Neuronal stem cell (in vitro differentiated cells): ENCODE data around the gene OSBPL2.

ENCODE experiments used
- DNase-seq: peaks from one replicate; pipeline ENCODE4 v3.0.0-alpha.2; 2013; ENCODE audit warnings: low spot score
- H2AFZ ChIP-seq: one replicate; pipeline ENCODE4 v1.6.1; 2013; ENCODE audit warnings: mild to moderate bottlenecking, low read length, inconsistent platforms
- H2AK5ac ChIP-seq: 2 replicates; pipeline ENCODE4 v1.6.1; 2013; ENCODE audit warnings: low read depth, mild to moderate bottlenecking, inconsistent platforms, low read length, moderate library complexity, mixed read lengths
- H2BK120ac ChIP-seq: 2 replicates; pipeline ENCODE4 v1.6.1; 2013; ENCODE audit warnings: low read depth, mild to moderate bottlenecking, inconsistent platforms, low read length, moderate library complexity, mixed read lengths
- H2BK12ac ChIP-seq: one replicate; pipeline ENCODE4 v1.6.1; 2013; ENCODE audit warnings: low read length, inconsistent platforms
- H2BK15ac ChIP-seq: 2 replicates; pipeline ENCODE4 v1.6.1; 2013; ENCODE audit warnings: mild to moderate bottlenecking, low read length, inconsistent platforms, mixed read lengths
- H2BK5ac ChIP-seq: one replicate; pipeline ENCODE4 v1.6.1; 2013; ENCODE audit warnings: inconsistent platforms, mild to moderate bottlenecking, low read length, moderate library complexity
- H3K14ac ChIP-seq: one replicate; pipeline ENCODE4 v1.6.1; 2013; ENCODE audit warnings: low read length, inconsistent platforms
- H3K18ac ChIP-seq: 2 replicates; pipeline ENCODE4 v1.6.1; 2013; ENCODE audit warnings: low read length, inconsistent platforms
- H3K23ac ChIP-seq: 2 replicates; pipeline ENCODE4 v1.6.1; 2013; ENCODE audit warnings: low read depth, mild to moderate bottlenecking, mixed read lengths, low read length, inconsistent platforms; ENCODE audit not compliant: poor library complexity
- H3K27ac ChIP-seq: replicated peaks from 3 replicates; pipeline ENCODE4 v1.5.1; 2013; ENCODE audit warnings: low read length, inconsistent platforms
- H3K27me3 ChIP-seq, 3 experiments: 2 replicates each; pipeline ENCODE4 v1.6.1; 2013; ENCODE audit warnings: low read length in 3 of 3, mild to moderate bottlenecking in 2 of 3, inconsistent platforms in 1 of 3, low read depth in 1 of 3, mixed read lengths in 1 of 3, moderate library complexity in 1 of 3; ENCODE audit not compliant: control insufficient read depth in 3 of 3, insufficient read depth in 3 of 3
- H3K36me3 ChIP-seq, 2 donors: replicated peaks in 1 of 2; 2 replicates each; pipeline ENCODE4 v1.6.1; 2013; ENCODE audit warnings: low read length in 2 of 2; ENCODE audit not compliant: control insufficient read depth in 2 of 2, insufficient read depth in 2 of 2
- H3K4ac ChIP-seq: 2 replicates; pipeline ENCODE4 v1.6.1; 2013; ENCODE audit warnings: inconsistent platforms, mild to moderate bottlenecking, low read length, moderate library complexity
- H3K4me1 ChIP-seq, 2 donors: 1 replicate in 1 of 2; 2 replicates in 1 of 2; pipeline ENCODE4 v1.6.1; 2013; ENCODE audit warnings: low read length in 2 of 2, low read depth in 1 of 2; ENCODE audit not compliant: control insufficient read depth in 2 of 2, insufficient read depth in 1 of 2
- H3K4me2 ChIP-seq: one replicate; pipeline ENCODE4 v1.6.1; 2013; ENCODE audit warnings: mild to moderate bottlenecking, low read length, inconsistent platforms; ENCODE audit not compliant: insufficient read depth, poor library complexity, severe bottlenecking
- H3K4me3 ChIP-seq, 2 donors: 2 replicates each; pipeline ENCODE4 v1.5.1; 2013; ENCODE audit warnings: low read length in 2 of 2, mild to moderate bottlenecking in 2 of 2, inconsistent platforms in 1 of 2, moderate library complexity in 1 of 2
- H3K79me1 ChIP-seq: one replicate; pipeline ENCODE4 v1.6.1; 2013; ENCODE audit warnings: low read depth, mild to moderate bottlenecking, inconsistent platforms, low read length, moderate library complexity
- H3K9ac ChIP-seq: one replicate; pipeline ENCODE4 v1.6.1; 2013; ENCODE audit warnings: mild to moderate bottlenecking, low read depth, low read length, inconsistent platforms; ENCODE audit not compliant: poor library complexity
- H3K9me3 ChIP-seq, 2 donors: replicated peaks in 1 of 2; 2 replicates each; pipeline versions ENCODE3 to v1.6.1; 2013; ENCODE audit warnings: low read length in 2 of 2, mild to moderate bottlenecking in 2 of 2, inconsistent platforms in 1 of 2, low read depth in 1 of 2, mixed read lengths in 1 of 2, moderate library complexity in 1 of 2; ENCODE audit not compliant: control insufficient read depth in 2 of 2, insufficient read depth in 1 of 2
- H4K8ac ChIP-seq: one replicate; pipeline ENCODE4 v1.6.1; 2013; ENCODE audit warnings: low read depth, mild to moderate bottlenecking, inconsistent platforms, low read length, moderate library complexity
- H4K91ac ChIP-seq: one replicate; pipeline ENCODE4 v1.6.1; 2013; ENCODE audit warnings: low read length, low read depth, mild to moderate bottlenecking, inconsistent platforms; ENCODE audit not compliant: poor library complexity
- WGBS, 2 donors: extraction: QIAGEN DNeasy Blood & Tissue Kit; methylation state at CpG; one replicate each; pipeline ENCODE4 v1.1.7; 2013; ENCODE audit warnings: missing lambda C conversion rate in 2 of 2, mixed read lengths in 1 of 2; ENCODE audit not compliant: insufficient read length in 2 of 2, insufficient replicate concordance in 1 of 2; ENCODE audit errors: extremely low coverage in 2 of 2; 5-methylcytosine and 5-hydroxymethylcytosine counted together

The OSBPL2 gene

DNA sequence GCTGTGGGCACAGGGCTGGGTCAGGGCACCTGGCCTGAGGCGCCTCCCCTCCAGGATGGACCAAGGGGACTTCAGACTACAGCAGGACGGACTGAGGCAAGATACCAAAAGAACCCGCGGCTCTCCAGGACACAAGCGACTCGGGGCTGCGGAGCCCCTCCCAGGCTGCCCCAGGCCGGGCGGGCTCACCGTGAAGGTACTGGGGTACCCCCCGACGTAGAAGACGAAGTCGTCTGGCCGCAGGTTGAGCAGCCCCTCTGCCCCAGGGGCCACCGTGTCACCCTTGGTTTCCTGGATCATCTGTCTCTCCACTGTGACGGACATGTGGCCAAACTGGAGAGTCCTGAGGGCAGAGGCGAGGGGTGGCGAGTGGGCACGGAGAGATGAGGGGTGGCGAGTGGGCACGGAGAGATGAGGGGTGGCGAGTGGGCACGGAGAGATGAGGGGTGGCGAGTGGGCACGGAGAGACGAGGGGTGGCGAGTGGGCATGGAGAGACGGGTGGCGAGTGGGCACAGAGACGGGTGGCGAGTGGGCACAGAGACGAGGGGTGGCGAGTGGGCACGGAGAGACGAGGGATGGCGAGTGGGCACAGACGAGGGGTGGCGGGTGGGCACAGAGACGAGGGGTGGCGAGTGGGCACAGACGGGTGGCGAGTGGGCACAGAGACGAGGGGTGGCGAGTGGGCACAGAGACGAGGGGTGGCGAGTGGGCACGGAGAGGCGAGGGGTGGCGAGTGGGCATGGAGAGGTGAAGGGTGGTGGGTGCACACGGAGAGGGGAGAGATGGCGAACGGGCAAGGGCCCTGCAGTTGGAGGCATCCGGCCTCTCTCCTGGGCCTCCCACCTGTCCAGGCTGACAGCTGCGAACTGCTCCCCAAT is 75.4 kb downstream of the OSBPL2 start:
- Histone ChIP-seq H2BK5ac (no peak overlapping the region), H3K4me2 (no peak overlapping the region), H3K23ac (peak overlapping the region; percentile 65), H4K91ac (no peak overlapping the region), H2AFZ (no peak overlapping the region), H2BK15ac (no peak overlapping the region), H3K4me3 (no peak overlapping the region), H2AK5ac (no peak overlapping the region), H2BK12ac (no peak overlapping the region), H3K36me3 (peaks cover 64 to 74% of the 10 kb centered on the region in 2 donors), H3K27me3 (no peaks in the 10 kb centered on the region), H3K4me1 (no peaks in the 10 kb centered on the region), H3K9ac (no peak overlapping the region), H4K8ac (no peak overlapping the region), H3K27ac (no peak overlapping the region), H3K9me3 (no peaks in the 10 kb centered on the region), H3K14ac (no peak overlapping the region), H3K4ac (no peak overlapping the region), H2BK120ac (no peak overlapping the region), H3K18ac (no peak overlapping the region), H3K79me1 (peaks cover 9% of the 10 kb centered on the region)
- DNase-seq = no peak
- WGBS, 2 donors = no CpG with 5 or more reads among the region's 55 CpGs

DNA sequence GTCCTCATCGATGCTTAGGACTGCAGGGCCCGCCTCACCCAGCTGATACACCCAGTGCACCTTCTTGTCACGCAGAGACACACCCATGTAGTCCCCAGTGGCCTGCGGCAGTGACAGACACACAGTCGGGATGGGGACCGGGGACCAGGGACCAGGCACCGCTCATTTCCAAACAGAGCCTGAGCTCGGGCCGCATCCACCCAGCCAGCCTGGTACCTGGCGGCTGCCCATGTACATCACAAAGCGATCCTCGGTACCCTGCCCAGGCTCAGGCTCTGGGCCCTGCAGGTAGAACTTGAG is 76.0 kb downstream of the OSBPL2 start:
- Histone ChIP-seq H2BK120ac (no peak overlapping the region), H3K4me3 (no peak overlapping the region), H2AFZ (no peak overlapping the region), H3K27ac (no peak overlapping the region), H4K91ac (no peak overlapping the region), H3K36me3 (peaks cover 68 to 73% of the 10 kb centered on the region in 2 donors), H3K4ac (no peak overlapping the region), H2BK12ac (no peak overlapping the region), H3K79me1 (peaks cover 9% of the 10 kb centered on the region), H3K23ac (peak overlapping the region; percentile 65), H3K9me3 (no peaks in the 10 kb centered on the region), H3K4me2 (no peak overlapping the region), H4K8ac (no peak overlapping the region), H3K27me3 (no peaks in the 10 kb centered on the region), H2BK5ac (no peak overlapping the region), H2AK5ac (no peak overlapping the region), H3K18ac (no peak overlapping the region), H2BK15ac (no peak overlapping the region), H3K4me1 (no peaks in the 10 kb centered on the region), H3K14ac (no peak overlapping the region), H3K9ac (no peak overlapping the region)
- no peak for DNase-seq
- WGBS, 2 donors = no CpG with 5 or more reads among the region's 12 CpGs

DNA sequence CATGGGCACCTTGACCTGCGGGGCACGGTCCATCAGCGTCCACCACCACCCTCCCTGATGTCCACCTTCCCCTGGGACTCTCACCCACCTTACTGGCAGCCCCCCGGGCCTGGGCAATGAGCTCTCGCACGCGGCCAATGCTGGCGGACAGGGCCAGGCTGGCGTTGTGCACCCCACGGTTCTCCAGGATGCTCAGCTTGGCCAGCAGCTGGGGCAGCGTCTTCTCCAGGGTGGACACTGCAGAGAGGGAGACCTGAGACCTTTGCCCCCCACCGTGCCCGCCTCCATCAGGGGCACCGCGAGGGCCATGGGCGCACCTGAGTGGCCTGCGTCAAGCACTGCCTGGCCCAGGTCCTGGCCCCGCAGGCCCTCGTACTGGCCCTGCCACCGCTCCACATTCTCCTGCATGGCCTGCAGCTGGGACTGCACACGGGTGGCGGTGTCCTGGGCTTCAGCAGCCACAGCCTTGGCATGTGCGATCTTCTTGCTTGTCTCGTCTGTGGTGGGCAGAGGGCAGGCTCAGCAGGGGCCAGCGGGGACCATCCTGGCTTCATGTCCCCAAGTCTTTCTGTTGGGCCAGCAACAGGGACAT is 76.5 kb downstream of the OSBPL2 start:
- H2AFZ ChIP-seq = no peak overlapping the region
- no peak overlapping the region for H2BK120ac ChIP-seq
- H2BK5ac ChIP-seq = no peak overlapping the region
- H3K23ac ChIP-seq = peak overlapping the region; percentile 31
- H3K4me3 ChIP-seq = peak overlapping the region in 1 of 2 donors; percentile 55
- no peak overlapping the region for H3K27ac ChIP-seq
- H3K4me1 ChIP-seq = no peaks in the 10 kb centered on the region
- H3K18ac ChIP-seq = peak overlapping the region; percentile 28
- no peak overlapping the region for H2AK5ac ChIP-seq
- no peak overlapping the region for H3K4ac ChIP-seq
- H3K36me3 ChIP-seq = peaks cover 68 to 74% of the 10 kb centered on the region in 2 donors
- H3K14ac ChIP-seq = no peak overlapping the region
- no CpG with 5 or more reads among the region's 25 CpGs for WGBS, 2 donors
- H3K9me3 ChIP-seq = no peaks in the 10 kb centered on the region
- H3K4me2 ChIP-seq = no peak overlapping the region
- no peak for DNase-seq
- no peak overlapping the region for H2BK12ac ChIP-seq
- H3K79me1 ChIP-seq = peaks cover 9% of the 10 kb centered on the region
- H2BK15ac ChIP-seq = no peak overlapping the region
- H4K8ac ChIP-seq = peak overlapping the region; percentile 43
- H3K9ac ChIP-seq = peak overlapping the region; percentile 77
- no peak overlapping the region for H4K91ac ChIP-seq
- H3K27me3 ChIP-seq = no peaks in the 10 kb centered on the region

DNA sequence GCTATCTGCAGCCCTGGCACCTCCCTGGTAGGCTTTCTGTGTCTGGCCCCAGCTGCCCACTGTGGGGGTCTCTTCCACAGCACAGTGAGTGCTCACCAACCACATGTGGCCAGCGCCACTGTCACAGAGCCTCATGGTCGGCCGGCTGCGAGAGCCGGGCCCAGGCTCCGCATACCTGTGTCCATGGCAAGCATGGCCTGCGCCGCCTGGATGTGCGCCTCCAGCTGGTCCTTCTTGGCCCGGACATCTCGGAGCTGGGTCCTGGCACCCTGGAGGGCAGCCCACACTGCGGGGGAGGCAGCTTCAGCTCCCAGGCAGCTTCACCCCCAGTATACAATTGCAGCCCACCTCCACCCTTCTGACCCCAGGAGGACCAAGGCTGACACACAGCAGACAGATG is 77.5 kb downstream of the OSBPL2 start:
- Histone ChIP-seq H2BK120ac (no peak overlapping the region), H3K79me1 (peaks cover 11% of the 10 kb centered on the region), H3K4me3 (no peak overlapping the region), H4K91ac (no peak overlapping the region), H2AFZ (no peak overlapping the region), H3K36me3 (peaks cover 69 to 78% of the 10 kb centered on the region in 2 donors), H2AK5ac (no peak overlapping the region), H3K27ac (no peak overlapping the region), H2BK15ac (no peak overlapping the region), H3K4me1 (no peaks in the 10 kb centered on the region), H3K4me2 (no peak overlapping the region), H3K9ac (no peak overlapping the region), H3K27me3 (no peaks in the 10 kb centered on the region), H4K8ac (no peak overlapping the region), H3K14ac (no peak overlapping the region), H3K18ac (no peak overlapping the region), H2BK12ac (no peak overlapping the region), H3K23ac (no peak overlapping the region), H3K9me3 (no peaks in the 10 kb centered on the region), H3K4ac (no peak overlapping the region), H2BK5ac (no peak overlapping the region)
- WGBS, 2 donors = no CpG with 5 or more reads among the region's 12 CpGs
- DNase-seq = no peak
